Daoy (cell line): ENCODE results near the gene PRSS8. TPM values are rescaled to one million over a fixed set of nuclear protein-coding genes. Genes with fewer than 3 reads are reported as not detected.

Source experiments
- DNase-seq: peaks from one replicate; pipeline ENCODE4 v3.0.0-alpha.2; 2015; ENCODE audit warnings: low read depth
- total RNA-seq: library from RNA; depleted of rRNA; stranded (reverse); fragments of >200 nt; shearing (Covaris generic); gene quantifications from 2 replicates; pipeline ENCODE4 v1.2.3, GENCODE V29; 2014; rRNA removed

The PRSS8 gene
- total RNA-seq, 1 experiment from 2014 or later: not detected

DNA sequence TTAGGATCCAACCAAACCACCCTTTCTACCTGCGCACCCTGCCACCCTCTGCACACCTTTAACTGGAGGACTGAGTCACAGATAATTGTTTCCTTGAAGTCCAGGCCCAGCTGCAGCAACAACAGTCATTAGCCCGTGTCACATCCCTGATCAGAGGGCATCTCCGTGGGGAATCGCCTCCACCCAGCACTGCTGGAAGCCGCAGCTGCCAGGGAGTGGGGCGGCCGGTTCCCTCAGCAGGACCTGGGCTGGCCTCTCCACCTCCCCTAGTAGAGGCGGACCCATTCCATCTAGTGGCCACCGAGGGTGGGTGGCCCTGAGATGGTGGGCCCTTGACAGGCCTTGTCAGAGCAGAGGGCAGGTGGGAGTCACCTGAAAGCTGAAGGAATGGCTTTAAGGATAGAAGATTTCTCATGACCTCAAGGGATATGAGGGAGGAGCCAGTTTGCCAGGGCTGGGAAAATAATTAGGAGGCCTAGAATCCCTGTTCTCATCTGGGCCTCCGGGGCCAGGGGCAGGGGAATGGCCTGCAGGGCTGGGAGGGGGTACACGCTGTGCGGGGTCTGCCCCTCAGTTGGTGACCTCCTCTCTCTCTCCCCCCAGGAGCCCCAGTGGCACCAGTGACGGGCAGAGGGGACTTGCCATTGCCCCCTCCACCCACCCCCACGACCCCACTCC lies 53.0 kb downstream of the PRSS8 start:
- DNase-seq: no peak

Other genes starting within 250 kb of the PRSS8 start
- gene BCL7C, start 241.7 kb downstream of the PRSS8 start, total RNA-seq: 27.8 and 29.4 TPM in 2 replicates
- gene CTF1, start 239.1 kb downstream of the PRSS8 start, total RNA-seq: 0.33 and 0.46 TPM in 2 replicates
- 14.0 and 16.3 TPM in 2 replicates for gene FBXL19, start 212.2 kb downstream of the PRSS8 start, total RNA-seq
- gene ORAI3, start 186.7 kb downstream of the PRSS8 start, total RNA-seq: 1.1 and 1.5 TPM in 2 replicates
- 1.0 and 1.1 TPM in 2 replicates for gene SETD1A, start 178.0 kb downstream of the PRSS8 start, total RNA-seq
- gene HSD3B7, start 150.5 kb downstream of the PRSS8 start, total RNA-seq: 1.8 and 3.8 TPM in 2 replicates
- gene STX1B, start 125.1 kb downstream of the PRSS8 start, total RNA-seq: under 0.01 TPM in 1 of 2 replicates, not detected in the other
- 13.7 and 16.1 TPM in 2 replicates for gene STX4, start 102.2 kb downstream of the PRSS8 start, total RNA-seq
- 8.7 and 10.5 TPM in 2 replicates for gene ZNF668, start 61.5 kb downstream of the PRSS8 start, total RNA-seq
- 6.0 and 6.3 TPM in 2 replicates for gene ZNF646, start 61.3 kb downstream of the PRSS8 start, total RNA-seq
- 0.39 and 1.2 TPM in 2 replicates for gene PRSS53, start 46.8 kb downstream of the PRSS8 start, total RNA-seq
- gene VKORC1, start 40.9 kb downstream of the PRSS8 start, total RNA-seq: 58.1 and 77.1 TPM in 2 replicates
- 18.1 and 21.3 TPM in 2 replicates for gene BCKDK, start 27.3 kb downstream of the PRSS8 start, total RNA-seq
- gene KAT8, start 18.1 kb downstream of the PRSS8 start, total RNA-seq: 39.9 and 44.6 TPM in 2 replicates
- gene PRSS36, start 14.3 kb upstream of the PRSS8 start, total RNA-seq: 0.17 and 0.18 TPM in 2 replicates
- 28.8 and 32.1 TPM in 2 replicates for gene FUS, start 44.4 kb upstream of the PRSS8 start, total RNA-seq
- 14.7 and 23.3 TPM in 2 replicates for gene PYCARD, start 67.0 kb upstream of the PRSS8 start, total RNA-seq
- gene TRIM72, start 78.4 kb upstream of the PRSS8 start, total RNA-seq: not detected in 2 replicates
- not detected in 2 replicates for gene PYDC1, start 81.4 kb upstream of the PRSS8 start, total RNA-seq
- not detected in 2 replicates for gene ITGAM, start 124.2 kb upstream of the PRSS8 start, total RNA-seq
- 0.42 and 1.5 TPM in 2 replicates for gene ITGAX, start 219.4 kb upstream of the PRSS8 start, total RNA-seq